Suprapubic skin (tissue), 4 donors: ENCODE measurements around the gene SNX13.

ENCODE experiments used
- CTCF ChIP-seq, 2 donors: fragments of 200-600 bp in 1 of 2; fragments of 450-650 bp in 1 of 2; sonication (generic) in 1 of 2; IDR thresholded peaks; one replicate each; pipeline ENCODE4 v1.5.1; 2016 to 2019; ENCODE audit warnings: antibody characterized with exemption in 2 of 2, mild to moderate bottlenecking in 1 of 2, moderate library complexity in 1 of 2
- EP300 ChIP-seq: sonication (generic); formaldehyde crosslinking; IDR thresholded peaks from one replicate; pipeline ENCODE4 v1.6.1; 2017; ENCODE audit warnings: antibody characterized with exemption
- POLR2A ChIP-seq, 2 donors: fragments of 450-650 bp; IDR thresholded peaks; one replicate each; pipeline ENCODE4 v1.6.1; 2017; ENCODE audit warnings: antibody characterized with exemption in 2 of 2, mild to moderate bottlenecking in 2 of 2, moderate library complexity in 2 of 2
- POLR2AphosphoS5 ChIP-seq, 3 donors: sonication (generic); formaldehyde crosslinking; IDR thresholded peaks; one replicate each; pipeline ENCODE4 v1.6.1; 2017; ENCODE audit warnings: antibody characterized with exemption in 3 of 3

- TF ChIP-seq CTCF (IDR thresholded peaks at IDR 0.05) (no peak), POLR2A (IDR thresholded peaks at IDR 0.05) (no peak), POLR2AphosphoS5 (IDR thresholded peaks at IDR 0.05) (no peak), EP300 (no peak)
These were observed 97.3 kb downstream of the SNX13 start for GRCh38 chr7:17843041-17843440.
